GM19025 (cell line): ENCODE results near the gene LRP2BP.
"Not testable (repeated sequence)": the region's sequence is repeated elsewhere in the genome, so short reads cannot be mapped to it uniquely, and the experiment has no call there.

Source experiments
- ATAC-seq: cut with Tn5 transposase; IDR thresholded peaks from one replicate; pipeline ENCODE4 v1.9.1; 2021; ENCODE audit warnings: mild to moderate bottlenecking, low read depth, moderate library complexity; ENCODE audit not compliant: unreplicated experiment

LRP2BP gene

DNA sequence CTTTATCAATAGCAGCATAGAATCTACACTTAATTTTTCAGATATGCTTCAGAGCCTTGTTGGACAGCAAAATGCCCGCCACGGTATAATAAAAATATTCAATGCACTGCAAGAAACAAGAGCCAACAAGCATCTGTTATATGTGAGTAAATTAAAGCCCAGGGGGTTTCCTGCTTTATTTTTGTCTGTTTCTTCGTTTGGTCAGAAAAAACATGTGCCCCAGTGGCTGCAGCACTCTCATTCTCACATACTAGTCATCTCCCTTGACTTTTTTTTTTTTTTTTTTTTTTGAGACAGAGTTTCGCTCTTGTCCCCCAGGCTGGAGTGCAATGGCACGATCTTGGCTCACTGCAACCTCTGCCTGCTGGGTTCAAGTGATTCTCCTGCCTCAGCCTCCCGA, 33.2 kb downstream of the LRP2BP start:
- ATAC-seq: not testable (repeated sequence)

GRCh38 chr4:185361872-185362271, 33.9 kb downstream of the LRP2BP start:
- ATAC-seq: no peak

- no peak for ATAC-seq
Measured at GRCh38 chr4:185359767-185360446, 35.8 kb downstream of the LRP2BP start.

DNA sequence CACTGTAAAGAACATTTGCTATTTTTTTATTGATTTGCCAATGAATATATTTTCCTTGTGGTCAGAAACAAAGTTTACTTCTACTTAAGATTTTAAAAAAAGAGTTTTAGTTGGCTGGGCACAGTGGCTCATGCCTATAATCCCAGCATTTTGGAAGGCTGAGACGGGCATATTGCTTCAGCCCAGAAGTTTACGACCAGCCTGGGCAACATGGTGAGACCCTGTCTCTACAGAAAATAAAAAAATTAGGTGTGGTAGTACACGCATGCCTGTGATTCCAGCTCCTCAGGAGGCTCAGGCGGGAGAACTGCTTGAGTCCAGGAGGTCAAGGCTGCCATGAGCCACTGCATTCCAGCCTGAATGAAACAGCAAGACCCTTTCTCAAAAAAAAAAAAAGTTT, 36.8 kb downstream of the LRP2BP start:
- no peak for ATAC-seq

DNA sequence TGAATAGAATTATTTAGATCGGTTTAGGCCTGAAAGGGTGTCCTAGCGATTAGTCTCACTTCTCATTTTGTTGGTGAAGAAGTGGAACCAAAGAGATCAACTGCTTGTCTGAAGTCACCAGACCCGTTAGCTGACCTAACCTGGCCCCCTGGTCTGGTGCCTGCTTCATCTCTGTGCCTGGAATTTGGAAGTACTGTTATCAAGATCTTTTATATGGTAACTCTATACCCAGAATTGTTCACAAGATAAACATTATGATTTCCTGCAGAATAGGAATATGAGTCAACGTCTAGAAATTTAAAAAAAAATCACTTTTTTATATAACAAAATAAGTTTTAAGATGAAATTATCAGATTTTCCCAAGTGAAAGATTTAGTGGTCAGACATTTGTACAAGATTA, 37.2 kb downstream of the LRP2BP start:
- ATAC-seq: no peak

DNA sequence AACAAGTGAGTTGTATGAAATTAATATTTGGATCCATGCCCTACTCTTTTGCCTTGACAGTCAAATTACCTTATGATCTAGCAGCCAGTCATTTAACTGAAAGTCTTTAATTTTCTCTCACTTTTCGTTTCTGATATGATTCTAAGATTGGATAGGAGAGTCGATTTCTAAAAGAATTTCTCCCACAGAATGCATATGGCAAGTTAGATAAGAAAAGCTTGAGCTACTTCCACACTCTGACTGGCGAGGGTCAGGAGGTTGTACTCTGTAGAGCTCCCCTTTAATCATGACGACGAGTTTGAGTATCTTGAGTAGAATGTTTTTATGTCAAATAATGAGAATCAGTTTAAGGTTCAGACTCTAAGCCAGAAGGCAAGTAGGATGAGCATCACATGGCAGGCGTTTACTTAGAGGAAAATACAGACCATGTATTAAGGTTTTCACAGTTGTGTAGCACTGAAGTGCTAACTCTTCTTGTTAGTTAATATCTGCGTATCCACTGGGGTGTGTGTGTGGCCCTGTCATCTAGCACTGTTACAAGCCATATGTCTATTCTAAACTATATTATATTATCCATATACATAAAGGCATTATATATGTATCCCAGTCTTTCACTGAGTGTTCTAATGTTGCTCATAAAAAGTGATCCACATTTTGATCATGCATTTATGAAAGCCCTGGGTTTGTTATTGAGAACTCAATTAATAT, 37.8 kb downstream of the LRP2BP start:
- no peak for ATAC-seq

GRCh38 chr4:185357211-185357610, 38.5 kb downstream of the LRP2BP start:
- ATAC-seq: no peak

DNA sequence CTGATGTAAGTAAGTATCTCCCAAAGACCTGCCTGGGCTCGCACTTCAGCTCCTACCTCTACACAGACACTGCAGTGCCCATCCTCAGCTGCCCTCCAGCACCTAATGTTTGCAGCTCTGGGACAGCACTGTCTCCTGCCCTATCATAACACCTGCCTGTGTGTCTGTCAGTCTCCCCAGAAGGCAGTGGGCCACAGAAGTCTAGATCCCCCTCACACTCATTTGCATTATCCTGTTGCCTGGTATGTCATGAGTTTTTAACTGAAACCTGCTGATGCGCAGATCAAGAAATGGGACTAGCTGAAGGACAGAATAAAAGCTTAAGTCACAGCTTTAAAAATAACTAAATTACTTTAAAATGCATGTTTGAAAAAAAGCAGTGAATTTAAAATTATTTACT, 43.0 kb downstream of the LRP2BP start:
- no peak for ATAC-seq

DNA sequence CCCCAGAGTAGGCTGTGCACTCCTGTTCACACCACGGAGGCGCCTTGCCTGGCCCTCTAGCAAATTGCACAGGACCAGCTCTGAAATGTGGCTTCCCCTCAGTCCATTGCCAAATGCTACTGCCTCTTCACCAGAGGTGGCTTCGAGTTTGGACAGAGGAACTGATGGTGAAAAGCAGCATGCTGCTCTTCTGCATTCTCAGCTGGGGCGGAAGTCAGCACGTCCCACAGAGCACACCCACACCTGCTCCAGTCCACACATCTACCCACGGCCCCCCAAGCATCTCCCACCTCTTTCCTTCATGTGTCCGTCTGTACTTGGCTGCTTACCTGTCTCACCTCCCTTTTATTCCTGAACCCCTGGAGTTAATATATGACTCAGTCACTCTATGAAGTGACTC, 43.5 kb downstream of the LRP2BP start:
- no peak for ATAC-seq

DNA sequence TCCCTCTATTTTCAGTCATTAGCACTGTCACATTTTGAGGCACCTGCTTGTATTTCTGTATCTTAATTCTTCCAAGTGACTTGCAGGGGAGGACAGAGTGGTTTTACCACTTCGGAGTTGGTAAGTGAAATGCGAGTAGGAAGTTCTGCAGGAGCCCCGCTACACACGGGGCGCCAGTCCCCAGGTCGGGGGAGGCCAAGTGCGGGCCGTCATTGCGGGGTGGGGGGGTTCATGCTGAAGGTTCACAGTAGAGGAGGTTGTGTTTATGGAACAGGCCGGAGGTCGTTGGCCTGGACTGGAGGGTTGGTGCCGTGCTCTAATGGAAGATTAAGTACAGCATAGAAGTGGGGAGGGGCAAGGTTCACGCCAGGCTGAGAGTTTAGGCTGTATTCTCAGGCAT, 44.0 kb downstream of the LRP2BP start:
- ATAC-seq: no peak

- no peak for ATAC-seq
Measured at GRCh38 chr4:185346975-185347601, 48.6 kb downstream of the LRP2BP start.

- ATAC-seq: peak; percentile 33
Measured at GRCh38 chr4:185344743-185345538, 50.8 kb downstream of the LRP2BP start.

GRCh38 chr4:185343726-185344581, 51.8 kb downstream of the LRP2BP start:
- ATAC-seq: no peak

DNA sequence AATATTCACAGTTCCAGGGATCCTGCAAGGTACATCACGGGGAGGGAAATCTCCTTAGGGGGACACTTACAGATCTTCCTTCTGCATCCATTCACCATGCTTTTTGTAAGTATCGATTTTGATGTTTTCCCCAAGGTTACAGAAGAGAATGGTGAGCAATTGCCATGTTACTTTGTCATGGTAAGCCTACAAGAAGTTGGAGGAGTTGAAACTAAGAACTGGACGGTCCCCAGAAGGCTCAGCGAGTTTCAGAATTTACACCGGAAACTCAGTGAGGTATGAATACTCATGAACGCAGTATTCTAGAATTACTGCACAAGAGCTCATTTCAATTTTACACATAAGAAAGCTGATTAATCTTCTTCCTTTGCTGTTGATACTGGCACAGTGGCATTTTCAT, 53.9 kb downstream of the LRP2BP start:
- peak; percentile 64 for ATAC-seq

GRCh38 chr4:185341377-185341776, 54.3 kb downstream of the LRP2BP start:
- ATAC-seq: no peak

DNA sequence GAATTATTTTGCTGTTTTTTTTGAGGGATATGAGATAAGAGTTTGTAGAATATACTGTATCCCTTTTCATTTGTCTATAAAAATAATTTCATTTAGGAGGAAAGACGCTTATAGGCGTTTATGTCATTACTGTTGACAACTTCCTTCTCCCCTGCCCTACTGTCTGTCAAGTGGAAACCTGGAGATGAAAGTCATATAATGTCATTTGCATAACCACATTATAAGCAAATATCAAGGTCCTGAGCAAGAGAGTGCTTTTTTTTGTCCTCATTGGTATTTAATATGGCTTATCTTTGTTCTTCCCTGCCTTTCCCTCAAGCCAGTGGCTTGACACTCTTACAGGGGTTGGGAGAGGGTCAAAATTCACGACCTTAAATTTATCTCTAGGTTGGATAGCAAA, 55.8 kb downstream of the LRP2BP start:
- ATAC-seq: no peak

GRCh38 chr4:185335579-185335978, 60.1 kb downstream of the LRP2BP start:
- ATAC-seq: no peak

DNA sequence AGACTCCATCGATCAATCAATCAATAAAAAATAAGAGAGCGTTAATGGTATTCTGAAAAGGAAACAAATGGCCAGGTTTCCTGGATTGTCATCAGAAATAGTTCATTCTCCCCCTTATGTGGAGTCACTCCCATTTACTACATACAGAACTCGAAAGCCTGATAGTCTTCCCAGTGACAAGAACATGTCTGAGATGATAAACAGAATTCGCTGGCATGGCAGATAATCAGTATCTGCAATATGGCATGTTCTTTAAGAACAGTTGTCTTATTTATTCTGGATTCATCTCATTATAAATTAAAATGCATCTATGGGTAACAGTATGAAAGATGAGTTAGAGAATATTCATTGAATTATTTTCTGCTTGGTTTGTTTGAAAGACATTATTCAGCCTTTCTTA, 61.4 kb downstream of the LRP2BP start:
- ATAC-seq: no peak

DNA sequence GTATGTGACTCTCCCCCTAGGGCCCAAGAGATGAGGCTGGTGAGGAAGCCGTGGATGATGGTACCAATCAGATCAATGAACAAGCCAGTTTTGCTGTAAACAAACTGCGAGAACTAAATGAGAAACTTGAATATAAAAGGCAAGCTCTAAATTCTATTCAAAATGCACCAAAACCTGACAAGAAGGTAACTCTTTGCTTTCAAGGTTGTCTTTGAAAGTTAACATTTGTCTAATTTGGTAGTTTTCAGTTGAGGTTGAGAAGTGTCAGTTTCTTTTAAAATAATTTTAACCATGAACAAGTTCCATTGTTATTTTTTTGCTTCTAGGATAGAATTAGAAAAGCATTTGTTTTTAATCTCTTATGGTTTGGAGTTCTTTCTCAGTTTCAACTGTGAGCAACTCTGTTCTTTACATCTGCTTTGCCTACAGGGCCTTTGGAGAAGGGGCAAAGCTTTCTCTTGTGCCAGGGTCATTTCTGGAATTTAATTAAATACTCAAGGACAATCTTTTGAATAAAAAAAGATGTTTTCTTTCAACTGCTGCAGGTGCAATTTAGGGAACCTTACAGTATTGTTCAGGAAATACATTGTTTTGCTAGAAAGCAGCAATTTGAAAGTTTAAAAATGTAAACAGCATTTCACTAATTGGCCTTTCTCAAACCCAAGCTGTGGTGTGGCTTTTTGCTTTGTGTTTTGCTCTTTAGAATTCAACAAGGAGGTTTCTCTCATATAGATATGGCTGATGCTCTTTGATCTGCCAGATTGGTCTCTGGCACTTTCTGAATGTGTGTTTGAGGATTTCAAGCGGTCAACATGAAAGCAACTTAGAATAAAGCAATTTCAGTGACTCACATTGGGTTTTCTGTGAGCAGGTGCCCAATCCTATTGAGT, 62.9 kb downstream of the LRP2BP start:
- ATAC-seq: peak; percentile 76
